Stimulated activated CD8-positive, alpha-beta memory T cell treated with anti-CD3 and anti-CD28 coated beads, Interleukin-4, amount 100 ng/mL, for 48 hours (primary cell): ENCODE measurements around the gene TC2N.
"Not testable (repeated sequence)": the region's sequence is repeated elsewhere in the genome, so short reads cannot be mapped to it uniquely, and the experiment has no call there.

Source experiments
- DNase-seq: peaks from one replicate; pipeline ENCODE4 v3.0.0-alpha.2; 2020

The TC2N gene

GRCh38 chr14:91750634-91751198 is 116.6 kb downstream of the TC2N start:
- no peak for DNase-seq

- no peak for DNase-seq
Measured at GRCh38 chr14:91749868-91750267, 117.5 kb downstream of the TC2N start.

GRCh38 chr14:91748049-91748448 is 119.3 kb downstream of the TC2N start:
- no peak for DNase-seq

- DNase-seq: no peak
Measured at GRCh38 chr14:91745344-91745743, 122.0 kb downstream of the TC2N start.

GRCh38 chr14:91744068-91744480 is 123.3 kb downstream of the TC2N start:
- no peak for DNase-seq

GRCh38 chr14:91743305-91743653 is 124.1 kb downstream of the TC2N start:
- no peak for DNase-seq

- no peak for DNase-seq
Measured at GRCh38 chr14:91742621-91743304, 124.6 kb downstream of the TC2N start.

GRCh38 chr14:91739867-91740266 is 127.5 kb downstream of the TC2N start:
- DNase-seq: not testable (repeated sequence)

GRCh38 chr14:91737619-91738018 is 129.7 kb downstream of the TC2N start:
- DNase-seq: no peak

GRCh38 chr14:91732859-91733477 is 134.4 kb downstream of the TC2N start:
- no peak for DNase-seq

GRCh38 chr14:91732439-91732838 is 134.9 kb downstream of the TC2N start:
- DNase-seq: no peak

GRCh38 chr14:91731986-91732385 is 135.3 kb downstream of the TC2N start, which contains the start of gene CATSPERB:
Gene CATSPERB, minus strand, starts transcription at chr14:91732086. Its CDS starts 2,607 bp downstream, at chr14:91729479.
- no peak for DNase-seq

GRCh38 chr14:91731018-91731417 is 136.3 kb downstream of the TC2N start:
- no peak for DNase-seq

- no peak for DNase-seq
Measured at GRCh38 chr14:91729756-91730155, 137.6 kb downstream of the TC2N start.
